A549 (cell line): ENCODE results near the gene GLDC. TPM values are rescaled to one million over a fixed set of nuclear protein-coding genes. Genes with fewer than 3 reads are reported as not detected.

Source experiments
- ATAC-seq, 2 experiments: fragments of 200-7000 bp in 1 of 2; fragments of >200 bp in 1 of 2; cut with Nextera tagmentation in 1 of 2; cut with Tn5 transposase in 1 of 2; 3 replicates each; pipeline versions ENCODE4 v1.8.0 to v1.9.1; 2018 to 2020; ENCODE audit warnings: mild to moderate bottlenecking in 1 of 2, moderate library complexity in 1 of 2
- CTCF ChIA-PET: fragments of 300-600 bp; sonication (Branson Sonifier 250); formaldehyde crosslinking; extraction: SDS; loops from one replicate; lab custom pipeline; 2021; ENCODE audit warnings: antibody characterized with exemption, inconsistent platforms; lab: Yijun Ruan, JAX
- POLR2A ChIA-PET: fragments of 350-600 bp; formaldehyde crosslinking; extraction: SDS; loops from one replicate; lab custom pipeline; 2021; ENCODE audit warnings: antibody characterized with exemption, inconsistent platforms; lab: Yijun Ruan, JAX
- DNase-seq, 2 experiments: peaks; one replicate each; pipeline versions ENCODE4 v3.0.0 to v3.0.0-alpha.2; 2011 to 2016; ENCODE audit warnings: low read depth in 1 of 2, low spot score in 1 of 2
- FAIRE-seq: peaks from 2 replicates; lab custom pipeline; 2011; peaks lifted over from hg19 to GRCh38; lab: Jason Lieb, UNC
- H3K27ac ChIP-seq, 2 experiments: fragments of >200 bp; sonication (Bioruptor Twin); formaldehyde crosslinking; 3 replicates each; pipeline ENCODE4 v1.5.1; 2016 to 2017
- H3K4me1 ChIP-seq: fragments of >200 bp; sonication (Bioruptor Twin); formaldehyde crosslinking; 3 replicates; pipeline ENCODE4 v1.6.1; 2016
- H3K4me2 ChIP-seq: fragments of >200 bp; sonication (Bioruptor Twin); formaldehyde crosslinking; 3 replicates; pipeline ENCODE4 v1.6.1; 2016
- H3K4me3 ChIP-seq: fragments of >200 bp; sonication (Bioruptor Twin); formaldehyde crosslinking; 3 replicates; pipeline ENCODE4 v1.5.1; 2016
- H3K9me3 ChIP-seq: fragments of >200 bp; sonication (Bioruptor Twin); formaldehyde crosslinking; 3 replicates; pipeline ENCODE4 v1.6.1; 2016
- BCL3 ChIP-seq: fragments of >200 bp; sonication (Bioruptor Twin); formaldehyde crosslinking; IDR thresholded peaks from 3 replicates; pipeline ENCODE4 v1.6.1; 2016
- CBX2 ChIP-seq: fragments of 200-600 bp; sonication (generic); IDR thresholded peaks from 2 replicates; pipeline ENCODE4 v1.6.1; 2016; ENCODE audit warnings: low read depth, mild to moderate bottlenecking, borderline replicate concordance
- CTCF ChIP-seq: fragments of >200 bp; sonication (Bioruptor Twin); formaldehyde crosslinking; IDR thresholded peaks from 3 replicates; pipeline ENCODE4 v1.5.1; 2016
- ELK1 ChIP-seq: fragments of 150-350 bp; IDR thresholded peaks from 2 replicates; pipeline ENCODE4 v1.6.1; 2014; ENCODE audit warnings: low read depth, mild to moderate bottlenecking, low read length
- ESRRA ChIP-seq: fragments of 150-350 bp; IDR thresholded peaks from 2 replicates; pipeline ENCODE4 v1.6.1; 2014; ENCODE audit warnings: mild to moderate bottlenecking, low read length, borderline replicate concordance
- HMGXB4 ChIP-seq: fragments of 250-450 bp; sonication (Bioruptor Pico); IDR thresholded peaks from 2 replicates; pipeline ENCODE4 v1.5.0; 2021; ENCODE audit warnings: mild to moderate bottlenecking, moderate library complexity, borderline replicate concordance
- HOXA7 ChIP-seq: fragments of 250-450 bp; sonication (Bioruptor Pico); IDR thresholded peaks from 2 replicates; pipeline ENCODE4 v1.5.0; 2020; ENCODE audit warnings: mild to moderate bottlenecking, moderate library complexity
- KDM1A ChIP-seq: fragments of 200-600 bp; sonication (generic); IDR thresholded peaks from 2 replicates; pipeline ENCODE4 v1.6.1; 2016; ENCODE audit warnings: low read depth, mild to moderate bottlenecking
- MAZ ChIP-seq: fragments of 150-350 bp; IDR thresholded peaks from 2 replicates; pipeline ENCODE4 v1.6.1; 2014; ENCODE audit warnings: antibody characterized with exemption, low read depth, low read length, borderline replicate concordance
- NFE2L2 ChIP-seq: fragments of 150-350 bp; conservative IDR thresholded peaks from 2 replicates; pipeline ENCODE4 v1.6.1; 2014; ENCODE audit warnings: low read length
- NPAS2 ChIP-seq: fragments of 250-450 bp; sonication (Bioruptor Pico); IDR thresholded peaks from 2 replicates; pipeline ENCODE4 v1.8.0; 2022; ENCODE audit warnings: mild to moderate bottlenecking, moderate library complexity, borderline replicate concordance
- NR3C1 ChIP-seq: fragments of >200 bp; sonication (Bioruptor Twin); formaldehyde crosslinking; IDR thresholded peaks from 3 replicates; pipeline ENCODE4 v1.6.1; 2017
- REST ChIP-seq: fragments of 200-600 bp; sonication (generic); IDR thresholded peaks from 2 replicates; pipeline ENCODE4 v1.6.1; 2016; ENCODE audit warnings: antibody characterized with exemption, mild to moderate bottlenecking, moderate library complexity
- RNF2 ChIP-seq: fragments of 200-600 bp; sonication (generic); IDR thresholded peaks from 2 replicates; pipeline ENCODE4 v1.6.1; 2016; ENCODE audit warnings: low read depth, mild to moderate bottlenecking, antibody characterized with exemption, moderate library complexity, borderline replicate concordance
- SREBF2 ChIP-seq: fragments of 450-650 bp; IDR thresholded peaks from 2 replicates; pipeline ENCODE4 v1.6.1; 2014; ENCODE audit warnings: mild to moderate bottlenecking, moderate library complexity
- ZSCAN20 ChIP-seq: fragments of 250-450 bp; sonication (Bioruptor Pico); IDR thresholded peaks from 2 replicates; pipeline ENCODE4 v1.8.0; 2022; ENCODE audit warnings: mild to moderate bottlenecking, moderate library complexity
- WGBS: methylation state at CpG from one replicate; pipeline ENCODE4 v1.1.6; 2017; ENCODE audit errors: missing lambda C conversion rate; 5-methylcytosine and 5-hydroxymethylcytosine counted together
- polyA plus RNA-seq, 4 experiments: library from polyadenylated mRNA; depleted of rRNA in 3 of 4; stranded (reverse); fragments of >200 nt; fragmentation: RNase III in 1 of 4; extraction: RNeasy Plus Mini Kit Qiagen cat#74134 plus additional on column Dnase treatment in 1 of 4; gene quantifications; 2 replicates in 3 of 4; 3 replicates in 1 of 4; pipeline ENCODE4 v1.2.3, GENCODE V29; 2011 to 2017

Gene GLDC
- polyA plus RNA-seq, 2 of the 4 experiments (the other 2 are of a cell fraction), result 16.7 to 18.8 TPM

GRCh38 chr9:6689893-6690674 lies 44.6 kb upstream of the GLDC start:
- ATAC-seq (no peak), FAIRE-seq (no peak), DNase-seq (no peak)
- Histone ChIP-seq H3K27ac (no peak overlapping the region), H3K4me3 (no peak overlapping the region), H3K4me1 (no peaks in the 10 kb centered on the region; the same call in 2 of the 3 replicates)
- 81% methylated on average over 2 of the region's 2 CpGs for WGBS
- POLR2A ChIA-PET, result interaction anchor here (1.4 kb wide), 1 partner anchor 9 kb away, joined by 6 read pairs; no protein-coding TSS in a partner anchor
- CTCF ChIA-PET, result interaction anchor here (1.1 to 2.9 kb wide), 3 partner anchors 105 to 122 kb away, joined by 3 to 11 read pairs (median 4); no protein-coding TSS in a partner anchor
- TF ChIP-seq HOXA7 (CRISPR knock-in tag), result no peak
- TF ChIP-seq NPAS2 (CRISPR knock-in tag), result no peak
- TF ChIP-seq ESRRA, result no peak
- TF ChIP-seq NR3C1, result no peak
- TF ChIP-seq CBX2, result no peak
- TF ChIP-seq HMGXB4 (CRISPR knock-in tag), result no peak
- no peak for TF ChIP-seq RNF2
- no peak for TF ChIP-seq ELK1
- TF ChIP-seq ZSCAN20 (CRISPR knock-in tag), result no peak
- TF ChIP-seq MAZ, result no peak
- TF ChIP-seq NFE2L2, result no peak
- TF ChIP-seq CTCF, result no peak
- TF ChIP-seq BCL3, result no peak
- TF ChIP-seq SREBF2, result no peak
- TF ChIP-seq KDM1A, result no peak
- TF ChIP-seq REST, result no peak
- TF ChIP-seq, all 56 proteins: peak for 0
- Histone ChIP-seq H3K9me3 (no peaks in the 10 kb centered on the region), H3K4me2 (no peak overlapping the region)
